ENCODE results near the gene DNAAF5. TPM values are rescaled to one million over a fixed set of nuclear protein-coding genes. Genes with fewer than 3 reads are reported as not detected.

DNAAF5 gene
- total and polyA plus RNA-seq, 2 donors (not counting 1 experiment from before 2014, with no cell fraction given), result 13.1 to 14.2 TPM

- Histone ChIP-seq H2AFZ (ENCODE audit: low read length) (no peak overlapping the region), H3K4me3 (replicated peaks in 1 of 4; ENCODE audit: control extremely low read depth in 1 of 4, insufficient read depth in 1 of 4, low read depth in 3 of 4, low read length in 4 of 4) (no peak overlapping the region), H3K36me3 (ENCODE audit: control insufficient read depth, insufficient read depth, low read length) (peaks cover 4% of the 10 kb centered on the region), H3K27ac (ENCODE audit: insufficient read depth, low read length) (peak overlapping the region; percentile 23), H4K20me1 (ENCODE audit: control insufficient read depth, extremely low read depth, insufficient read depth, low read length) (no peaks in the 10 kb centered on the region), H3K4me2 (ENCODE audit: extremely low read depth, insufficient read depth, low read length) (no peak overlapping the region), H3K79me2 (ENCODE audit: control insufficient read depth, insufficient read depth, low read length) (peaks cover 29% of the 10 kb centered on the region), H3K27me3 (ENCODE audit: control insufficient read depth, insufficient read depth, low read length) (no peaks in the 10 kb centered on the region), H3K4me1 (ENCODE audit: control insufficient read depth, extremely low read depth, insufficient read depth, low read length) (peaks cover 7% of the 10 kb centered on the region), H3K9me3 (ENCODE audit: control insufficient read depth, insufficient read depth, low read depth, low read length) (no peaks in the 10 kb centered on the region), H3K9ac (ENCODE audit: insufficient read depth, low read length) (no peak overlapping the region)
- TF ChIP-seq CTCF (conservative IDR thresholded peaks at IDR 0.05 in 1 of 2, IDR thresholded peaks at IDR 0.05 in 1 of 2; ENCODE audit: low read depth in 1 of 2, low read length in 2 of 2) (no peak), EZH2 (IDR thresholded peaks at IDR 0.05; ENCODE audit: low read length, missing control alignments) (no peak)
- DNase-seq (ENCODE audit: low read depth in 2 of 2), result no peak
Observed at GRCh38 chr7:731440-732085, 5.1 kb downstream of the DNAAF5 start.

- no peak overlapping the region for H3K27ac ChIP-seq (ENCODE audit: insufficient read depth, low read length)
- no peak overlapping the region for H3K9ac ChIP-seq (ENCODE audit: insufficient read depth, low read length)
- TF ChIP-seq EZH2 (IDR thresholded peaks at IDR 0.05; ENCODE audit: low read length, missing control alignments) (no peak), CTCF (conservative IDR thresholded peaks at IDR 0.05 in 1 of 2, IDR thresholded peaks at IDR 0.05 in 1 of 2; ENCODE audit: low read depth in 1 of 2, low read length in 2 of 2) (peak in 1 of 2 donors; percentile 14)
- H3K9me3 ChIP-seq (ENCODE audit: control insufficient read depth, insufficient read depth, low read depth, low read length), result no peaks in the 10 kb centered on the region
- H4K20me1 ChIP-seq (ENCODE audit: control insufficient read depth, extremely low read depth, insufficient read depth, low read length), result no peaks in the 10 kb centered on the region
- DNase-seq (ENCODE audit: low read depth in 2 of 2), result peak; percentile 26 to 38
- H3K79me2 ChIP-seq (ENCODE audit: control insufficient read depth, insufficient read depth, low read length), result peaks cover 30% of the 10 kb centered on the region
- peaks cover 4% of the 10 kb centered on the region for H3K36me3 ChIP-seq (ENCODE audit: control insufficient read depth, insufficient read depth, low read length)
- no peak overlapping the region for H2AFZ ChIP-seq (ENCODE audit: low read length)
- H3K4me1 ChIP-seq (ENCODE audit: control insufficient read depth, extremely low read depth, insufficient read depth, low read length), result peaks cover 7% of the 10 kb centered on the region
- H3K4me2 ChIP-seq (ENCODE audit: extremely low read depth, insufficient read depth, low read length), result no peak overlapping the region
- no peaks in the 10 kb centered on the region for H3K27me3 ChIP-seq (ENCODE audit: control insufficient read depth, insufficient read depth, low read length)
- H3K4me3 ChIP-seq (replicated peaks in 1 of 4; ENCODE audit: control extremely low read depth in 1 of 4, insufficient read depth in 1 of 4, low read depth in 3 of 4, low read length in 4 of 4), result no peak overlapping the region
Observed at GRCh38 chr7:732094-732541, 5.6 kb downstream of the DNAAF5 start.

- Histone ChIP-seq H3K4me1 (ENCODE audit: control insufficient read depth, extremely low read depth, insufficient read depth, low read length) (peaks cover 7% of the 10 kb centered on the region), H3K9ac (ENCODE audit: insufficient read depth, low read length) (no peak overlapping the region), H3K27me3 (ENCODE audit: control insufficient read depth, insufficient read depth, low read length) (no peaks in the 10 kb centered on the region), H3K9me3 (ENCODE audit: control insufficient read depth, insufficient read depth, low read depth, low read length) (no peaks in the 10 kb centered on the region), H3K4me2 (ENCODE audit: extremely low read depth, insufficient read depth, low read length) (no peak overlapping the region), H3K27ac (ENCODE audit: insufficient read depth, low read length) (no peak overlapping the region), H3K36me3 (ENCODE audit: control insufficient read depth, insufficient read depth, low read length) (peaks cover 4% of the 10 kb centered on the region), H2AFZ (ENCODE audit: low read length) (no peak overlapping the region), H4K20me1 (ENCODE audit: control insufficient read depth, extremely low read depth, insufficient read depth, low read length) (no peaks in the 10 kb centered on the region), H3K79me2 (ENCODE audit: control insufficient read depth, insufficient read depth, low read length) (peaks cover 30% of the 10 kb centered on the region), H3K4me3 (replicated peaks in 1 of 4; ENCODE audit: control extremely low read depth in 1 of 4, insufficient read depth in 1 of 4, low read depth in 3 of 4, low read length in 4 of 4) (no peak overlapping the region)
- TF ChIP-seq CTCF (conservative IDR thresholded peaks at IDR 0.05 in 1 of 2, IDR thresholded peaks at IDR 0.05 in 1 of 2; ENCODE audit: low read depth in 1 of 2, low read length in 2 of 2), result no peak
- no peak for TF ChIP-seq EZH2 (IDR thresholded peaks at IDR 0.05; ENCODE audit: low read length, missing control alignments)
- no peak for DNase-seq (ENCODE audit: low read depth in 2 of 2)
Observed at GRCh38 chr7:732556-732955, 6.1 kb downstream of the DNAAF5 start.

All from fibroblast of lung (primary cell).